GM18511 (cell line): Measurements from ENCODE around the gene CASP12.

Experiments used
- ATAC-seq: cut with Tn5 transposase; IDR thresholded peaks from one replicate; pipeline ENCODE4 v1.9.1; 2021; ENCODE audit warnings: mild to moderate bottlenecking, moderate library complexity; ENCODE audit not compliant: unreplicated experiment

The CASP12 gene

DNA sequence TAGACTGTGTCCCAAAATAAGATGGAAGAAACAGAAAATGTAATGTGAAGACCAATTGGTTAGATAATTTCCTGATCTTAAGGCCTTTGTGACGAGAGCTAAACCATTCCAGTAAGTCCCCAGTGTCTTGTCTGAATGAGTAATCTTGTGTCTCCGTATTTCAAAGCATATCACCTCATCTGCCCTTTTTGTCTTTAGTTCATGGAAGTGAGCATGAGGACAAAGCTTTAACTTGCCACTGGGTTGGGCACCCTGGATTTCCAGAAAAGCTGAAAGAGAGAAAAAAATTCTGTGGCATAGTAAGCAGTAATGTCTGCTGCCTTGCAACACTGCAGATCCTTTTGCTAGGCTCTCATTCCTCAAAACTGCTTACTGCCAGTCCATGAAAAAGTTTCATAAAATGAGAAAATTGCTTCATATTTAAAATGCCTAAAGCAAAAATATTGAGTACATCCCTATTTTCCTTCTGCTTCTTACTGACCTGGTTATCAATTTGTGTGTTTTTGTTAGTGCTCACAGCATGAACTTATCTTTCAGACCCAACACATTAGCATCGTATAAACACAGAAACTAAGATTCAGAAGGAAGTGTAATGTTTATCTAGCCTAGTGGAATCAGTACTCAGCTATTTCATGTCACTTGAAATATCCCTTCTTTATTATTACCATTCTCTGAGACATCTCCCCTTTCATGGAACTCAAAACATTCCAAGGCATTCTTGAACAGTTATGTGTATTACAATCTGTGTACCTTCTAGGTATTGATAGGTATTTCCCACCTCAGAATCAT is 5.3 kb downstream of the CASP12 start:
- ATAC-seq: no peak

DNA sequence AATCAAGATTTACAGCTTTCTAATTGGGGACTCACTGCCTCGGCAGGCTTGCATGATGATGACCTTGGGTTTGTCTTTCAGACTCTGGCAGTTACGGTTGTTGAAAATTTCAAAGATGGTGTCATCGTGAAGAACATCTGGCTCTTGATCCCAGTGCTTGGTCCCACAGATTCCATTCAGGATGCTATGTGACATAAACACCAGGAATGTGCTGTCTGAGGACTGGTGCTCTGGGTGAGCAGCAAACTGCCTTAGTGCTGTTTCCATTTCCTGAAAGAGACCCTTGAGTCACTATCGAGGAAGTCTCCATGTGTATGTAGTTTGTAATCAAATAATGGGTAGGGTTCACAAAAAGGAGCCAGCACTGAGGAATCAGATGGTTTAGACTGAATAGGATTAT is 7.1 kb downstream of the CASP12 start:
- no peak for ATAC-seq

DNA sequence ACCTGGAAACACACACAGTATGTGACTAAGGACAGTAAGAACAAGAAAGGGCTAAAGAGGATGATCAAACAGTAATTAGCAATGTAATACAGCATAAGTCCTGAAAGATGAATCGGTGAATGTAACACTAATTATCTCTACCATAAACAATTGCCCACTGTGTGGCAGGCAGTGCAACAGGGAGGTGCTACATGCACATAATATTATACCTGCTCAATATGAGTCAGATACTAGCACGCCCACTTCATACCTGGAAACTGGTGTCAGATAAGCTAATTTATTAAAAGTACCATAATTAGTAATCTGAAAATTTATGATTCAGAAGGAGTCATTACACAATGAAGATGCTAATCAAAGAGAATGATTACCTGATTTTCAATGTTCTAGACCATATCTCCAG is 14.9 kb downstream of the CASP12 start:
- ATAC-seq: no peak

DNA sequence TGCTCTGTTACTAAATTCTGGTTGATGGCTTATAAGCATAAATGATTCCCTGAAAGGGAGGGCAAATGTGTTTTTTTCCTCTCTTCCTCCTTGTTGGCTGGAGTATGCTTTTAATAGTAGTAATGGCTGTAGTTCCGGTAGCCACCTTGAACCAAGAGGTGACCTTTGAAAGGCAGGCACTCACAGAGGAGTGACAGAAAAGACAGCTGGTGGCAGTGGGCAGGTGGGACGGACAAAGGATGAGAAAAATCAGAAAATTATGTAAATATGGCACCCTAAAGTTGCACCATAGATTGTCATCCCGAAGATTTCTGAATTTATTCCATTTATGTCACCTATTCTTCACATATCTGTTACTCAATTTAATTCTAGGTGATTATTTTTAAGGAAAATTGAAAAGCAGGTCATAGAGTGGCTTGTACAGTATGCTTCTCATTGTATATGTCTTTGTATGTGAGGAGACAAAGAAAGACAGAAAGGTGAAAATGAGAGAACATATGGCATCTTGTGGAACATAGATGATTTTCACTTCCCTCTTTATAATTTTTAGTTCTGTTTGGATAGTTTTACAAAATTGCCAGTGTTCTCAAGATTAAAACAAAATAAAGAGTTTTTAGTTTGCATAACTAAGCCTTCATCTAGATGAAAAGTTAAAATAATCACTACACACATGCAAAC is 17.0 kb downstream of the CASP12 start:
- peak; percentile 75 for ATAC-seq

DNA sequence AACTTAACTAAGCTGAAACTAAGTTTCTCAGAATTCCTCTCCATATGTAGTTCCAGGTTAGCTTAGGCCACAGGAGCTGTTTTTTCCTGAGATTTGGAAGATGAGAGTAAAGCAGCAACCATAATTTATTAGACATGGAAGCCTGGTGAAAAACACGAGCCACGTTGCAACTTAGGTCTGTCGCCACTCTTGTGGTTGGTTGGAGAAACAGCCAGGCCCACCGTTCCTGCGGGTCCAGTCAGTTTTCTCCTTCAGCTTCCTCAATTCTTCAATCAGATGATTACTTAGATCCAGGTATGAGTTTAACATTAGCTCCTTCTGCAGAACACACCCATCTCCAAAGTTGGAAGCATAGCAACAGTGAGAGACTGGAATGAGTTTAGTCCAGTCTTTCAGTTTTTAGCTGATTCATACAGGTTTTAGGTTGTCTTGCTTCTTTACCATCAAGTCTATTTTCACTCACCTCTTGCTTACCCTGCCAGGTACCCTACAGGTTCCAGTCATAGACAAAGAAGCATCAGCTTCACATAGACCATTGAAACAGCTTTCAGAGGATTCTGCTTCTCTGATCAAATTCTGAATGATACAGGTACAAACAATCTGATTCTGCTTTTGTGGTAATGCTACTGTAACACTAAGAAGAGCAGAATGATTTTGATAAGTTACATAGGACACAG is 18.6 kb downstream of the CASP12 start:
- no peak for ATAC-seq

DNA sequence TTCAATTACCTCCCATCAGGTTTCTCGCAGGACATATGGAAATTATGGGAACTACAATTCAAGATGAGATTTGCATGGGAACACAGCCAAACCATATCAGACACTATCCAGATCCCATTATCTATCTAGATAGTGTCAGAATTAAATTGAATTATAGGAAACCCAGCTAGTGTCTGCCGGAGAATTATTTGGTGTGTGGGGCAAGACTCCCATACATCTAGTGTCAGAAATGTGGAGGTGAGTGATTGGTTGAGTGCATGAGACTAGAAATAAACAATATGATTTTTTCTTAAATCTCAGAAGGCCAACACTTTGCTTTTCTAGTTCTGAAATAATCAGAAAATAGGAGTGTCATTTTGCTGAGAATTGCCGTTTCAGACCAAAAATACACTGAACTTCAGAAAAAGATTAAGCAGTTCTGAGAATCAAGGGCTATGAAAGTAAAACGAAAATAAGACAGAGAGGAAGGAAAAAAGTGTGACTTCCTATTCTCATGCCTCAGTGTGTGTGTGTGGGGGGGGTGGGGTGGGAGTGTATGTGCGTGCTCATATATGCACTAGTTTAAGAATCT is 21.3 kb downstream of the CASP12 start:
- peak; percentile 61 for ATAC-seq

DNA sequence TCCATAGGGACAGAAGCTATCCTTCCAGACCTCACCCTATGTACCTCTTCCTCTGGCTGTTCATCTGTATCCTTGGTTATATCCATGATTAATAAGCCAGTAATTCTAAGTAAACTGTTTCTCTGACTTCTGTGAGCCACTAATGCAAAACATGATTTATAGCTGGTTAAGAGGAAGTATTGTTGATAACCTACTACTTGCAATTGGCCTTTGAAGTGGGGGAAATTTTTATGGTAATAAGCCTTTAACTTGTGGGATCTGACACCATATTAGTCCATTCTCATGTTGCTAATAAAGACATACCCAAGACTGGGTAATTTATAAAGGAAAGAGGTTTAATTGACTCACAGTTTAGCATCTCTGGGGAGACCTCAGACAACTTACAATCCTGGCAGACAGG is 21.9 kb downstream of the CASP12 start:
- ATAC-seq: no peak

DNA sequence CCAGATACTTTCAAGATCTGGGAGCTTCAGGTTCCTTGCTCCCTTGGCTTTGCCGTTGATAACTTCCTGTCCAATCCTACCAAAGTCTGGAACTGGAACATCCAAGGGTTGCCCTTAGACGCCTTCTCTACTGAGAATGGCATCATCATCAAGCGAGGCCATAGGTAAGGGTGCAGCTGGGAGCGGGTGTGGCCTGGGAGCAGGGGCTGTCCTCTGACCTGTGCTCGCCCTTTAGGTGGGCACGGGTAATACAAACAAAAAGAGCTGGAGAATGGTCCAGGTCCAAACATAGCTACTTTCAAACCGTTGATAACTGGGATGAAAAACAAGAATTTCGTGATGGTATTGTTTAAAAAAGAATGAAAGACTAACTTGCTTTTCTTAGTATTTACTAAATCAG is 25.0 kb downstream of the CASP12 start:
- no peak for ATAC-seq

DNA sequence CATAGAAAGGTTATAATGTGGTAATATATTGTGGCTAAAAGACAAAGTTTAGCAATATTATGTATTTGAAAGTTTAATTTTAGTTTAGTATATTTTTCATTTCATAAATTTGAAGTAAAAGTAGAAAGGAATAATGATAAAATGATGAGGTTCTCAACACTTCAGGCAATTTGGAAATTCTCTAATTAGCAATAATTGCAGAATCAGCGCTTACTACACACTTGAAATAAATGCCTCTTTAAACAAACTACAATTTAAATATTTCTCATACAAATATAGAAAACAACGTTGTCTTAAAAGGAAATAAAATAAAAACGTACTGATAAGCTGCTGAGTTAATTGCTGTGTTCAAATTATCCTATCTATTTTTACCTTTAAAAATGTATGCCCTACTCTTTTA is 25.9 kb downstream of the CASP12 start:
- no peak for ATAC-seq

DNA sequence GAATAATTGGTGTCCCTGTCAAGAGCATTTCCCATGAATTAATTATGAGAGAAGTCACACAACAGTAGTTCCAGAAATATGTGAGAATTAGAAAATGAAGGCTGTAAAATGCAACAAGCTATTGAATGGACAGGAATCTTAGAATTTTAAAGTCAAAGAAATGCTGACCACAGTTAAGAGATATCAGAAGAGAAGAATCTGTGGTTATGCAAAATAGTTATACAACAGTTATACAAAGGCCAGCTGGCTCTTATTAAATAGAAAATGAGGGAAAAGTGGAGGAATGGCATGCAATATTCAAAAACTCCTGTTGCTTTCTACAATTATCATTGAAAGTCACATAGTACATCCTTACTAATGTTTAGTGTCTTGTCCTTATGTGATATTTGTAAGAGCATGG is 27.4 kb downstream of the CASP12 start:
- ATAC-seq: no peak

DNA sequence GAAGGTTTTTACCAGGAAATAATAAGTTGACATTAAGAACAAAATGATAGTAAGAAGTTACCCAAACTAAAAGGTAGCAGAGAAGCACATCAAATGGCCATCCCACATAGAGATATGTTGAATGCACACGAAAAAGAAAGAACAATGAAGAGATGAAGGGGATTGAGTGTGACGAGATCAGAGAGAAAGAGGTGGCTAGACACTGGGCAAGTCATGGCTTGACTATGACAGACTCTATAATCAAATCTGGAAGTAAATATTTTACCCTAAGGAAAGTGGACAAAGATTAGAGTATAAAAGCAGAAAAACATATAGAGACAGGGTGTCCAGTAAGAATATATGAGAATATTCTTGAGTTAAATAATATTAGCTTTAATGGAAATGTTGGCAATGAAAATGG is 31.4 kb downstream of the CASP12 start:
- no peak for ATAC-seq

DNA sequence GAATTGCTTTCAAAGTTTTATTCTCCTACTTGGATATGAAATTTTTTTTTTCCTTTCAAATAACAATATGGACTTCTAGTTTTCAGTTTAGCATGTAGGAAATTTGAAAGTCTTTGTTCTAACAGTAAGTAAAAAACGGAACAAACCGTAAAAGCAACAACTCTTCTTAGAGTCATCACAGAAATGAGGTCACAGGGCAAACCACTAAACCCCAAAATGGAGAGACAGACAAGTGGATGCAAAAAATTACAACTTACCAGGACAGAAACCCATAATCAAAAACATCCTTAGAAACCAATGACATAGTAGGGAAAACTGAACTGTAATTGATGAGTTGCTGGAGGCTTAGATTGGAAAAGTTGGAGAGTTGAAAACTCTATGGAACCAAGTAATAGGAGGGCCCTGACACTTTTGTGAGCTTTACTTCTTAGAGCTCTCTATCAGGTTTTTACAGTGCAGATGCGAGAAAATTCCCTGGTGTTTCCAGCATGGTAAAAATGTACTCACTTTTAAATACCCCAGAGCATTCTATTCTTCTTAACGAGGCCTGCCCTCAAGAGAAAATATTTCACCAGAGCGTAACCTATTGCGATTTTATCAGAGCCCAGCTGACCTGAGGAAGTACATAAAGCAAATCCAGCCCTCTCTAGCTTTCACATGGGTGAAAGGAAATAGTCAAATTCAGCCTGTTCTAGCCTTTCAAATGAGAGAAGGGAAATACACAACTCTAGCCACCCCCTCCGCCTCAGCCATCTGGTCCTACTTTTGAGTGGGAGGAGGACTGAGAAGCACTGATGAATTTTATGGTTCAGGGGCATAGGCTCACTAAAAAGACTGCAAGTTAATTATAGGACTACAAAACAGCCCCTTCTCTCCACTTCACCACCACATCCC is 39.1 kb downstream of the CASP12 start:
- peak; percentile 89 for ATAC-seq

DNA sequence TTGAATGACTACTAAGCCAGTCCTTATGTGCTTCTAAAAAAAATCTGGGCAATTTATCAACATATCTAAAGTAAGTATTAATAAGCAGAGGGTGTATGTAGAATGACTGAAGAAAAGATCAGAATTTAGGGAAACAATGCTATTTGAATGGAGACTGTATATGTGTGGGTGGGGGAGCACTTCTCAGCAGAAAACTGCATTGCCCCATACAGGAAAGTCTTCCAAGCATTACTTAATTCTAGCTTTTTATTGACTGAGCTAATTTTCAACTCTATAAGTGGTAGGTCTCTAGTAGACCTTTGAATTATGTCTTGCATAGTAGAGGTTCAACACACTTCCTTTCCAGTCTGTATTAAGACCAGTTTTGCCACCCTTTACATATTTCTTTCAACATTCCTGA is 41.7 kb downstream of the CASP12 start:
- no peak for ATAC-seq

DNA sequence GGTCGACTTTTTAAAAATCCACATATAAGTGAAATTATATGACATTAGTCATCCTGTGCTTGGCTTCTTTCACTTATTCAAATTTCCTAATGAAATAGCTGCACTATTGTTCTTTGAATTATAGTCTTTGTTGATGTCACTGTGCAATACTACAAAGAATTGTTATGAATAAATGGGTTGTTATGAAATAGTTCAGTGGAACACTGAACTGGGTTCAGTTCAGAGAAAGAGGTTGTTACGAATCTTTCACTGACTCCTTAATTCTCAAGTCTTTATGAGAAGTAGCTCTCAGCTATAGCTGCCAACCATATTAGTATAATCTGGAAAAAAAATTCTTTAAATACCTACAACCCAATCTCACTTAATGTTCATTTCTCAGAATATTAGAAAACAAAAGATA is 42.3 kb downstream of the CASP12 start:
- ATAC-seq: no peak

DNA sequence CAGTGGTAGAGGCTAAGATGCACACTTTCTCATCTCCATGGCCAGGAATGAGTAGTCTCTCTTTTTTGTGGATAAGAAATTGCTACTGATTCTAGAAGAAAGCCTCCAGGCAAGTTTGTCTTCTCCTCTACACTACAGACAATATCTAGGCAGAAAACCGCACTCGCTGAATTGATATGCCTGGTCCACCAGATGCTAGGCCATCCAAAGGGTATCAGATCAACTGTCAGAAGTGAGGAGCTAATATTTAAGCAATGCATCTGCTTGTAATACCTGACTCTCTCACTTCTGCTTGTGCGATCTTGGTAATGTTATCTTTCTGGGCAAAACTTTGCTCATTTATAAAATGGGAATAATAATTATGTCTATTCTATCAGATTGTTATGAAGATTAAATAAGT is 45.0 kb downstream of the CASP12 start:
- no peak for ATAC-seq

DNA sequence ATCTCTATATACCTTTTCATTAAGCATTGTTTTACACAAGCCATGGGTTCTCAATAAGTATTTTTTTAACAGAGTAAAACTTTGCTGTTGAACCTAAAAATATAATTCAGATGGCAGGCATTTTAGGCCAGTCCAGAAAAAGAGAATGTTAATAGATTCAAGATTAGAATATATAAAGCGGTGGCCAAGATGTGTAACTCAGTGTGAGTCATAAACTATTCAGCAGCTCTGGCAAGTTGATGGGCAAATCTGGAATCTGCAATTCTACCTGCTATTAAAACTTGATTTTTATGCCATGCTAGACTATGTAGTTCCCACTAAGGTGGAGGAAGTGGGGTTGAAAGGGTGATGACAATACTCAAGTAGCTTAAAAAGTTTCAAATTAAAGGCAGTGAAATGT is 45.4 kb downstream of the CASP12 start:
- no peak for ATAC-seq

DNA sequence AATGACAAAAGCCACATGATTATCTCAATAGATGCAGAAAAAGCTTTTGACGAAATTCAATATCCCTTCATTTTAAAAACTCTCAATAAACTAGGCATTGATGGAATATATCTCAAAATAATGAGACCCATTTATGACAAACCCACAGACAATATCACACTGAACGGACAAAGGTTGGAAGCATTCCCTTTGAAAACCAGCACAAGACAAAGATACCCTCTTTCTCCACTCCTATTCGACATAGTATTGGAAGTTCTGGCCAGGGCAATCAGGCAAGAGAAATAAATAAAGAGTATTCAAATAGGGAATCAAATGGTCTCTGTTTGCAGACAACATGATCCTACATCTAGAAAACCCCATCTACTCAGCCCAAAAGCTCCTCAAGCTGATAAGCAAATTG is 52.0 kb downstream of the CASP12 start:
- no peak for ATAC-seq

DNA sequence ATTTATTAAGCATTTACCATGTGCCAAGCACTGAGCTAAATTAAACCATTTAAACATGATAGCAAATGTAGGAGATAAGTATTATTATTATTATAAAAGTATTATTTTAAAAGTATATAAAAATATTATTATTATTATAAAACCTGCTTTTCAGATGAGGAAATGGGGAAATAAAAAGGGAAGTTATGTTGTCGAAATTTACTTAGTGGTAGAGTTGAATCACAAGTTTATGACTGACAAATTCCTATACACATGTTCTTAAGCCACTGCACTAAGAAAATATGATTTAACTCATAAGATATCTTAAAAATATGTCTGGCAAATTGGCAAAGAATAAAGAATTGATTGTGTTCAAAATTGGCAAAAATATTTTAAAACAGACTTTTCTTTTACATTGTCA is 53.8 kb downstream of the CASP12 start:
- no peak for ATAC-seq

DNA sequence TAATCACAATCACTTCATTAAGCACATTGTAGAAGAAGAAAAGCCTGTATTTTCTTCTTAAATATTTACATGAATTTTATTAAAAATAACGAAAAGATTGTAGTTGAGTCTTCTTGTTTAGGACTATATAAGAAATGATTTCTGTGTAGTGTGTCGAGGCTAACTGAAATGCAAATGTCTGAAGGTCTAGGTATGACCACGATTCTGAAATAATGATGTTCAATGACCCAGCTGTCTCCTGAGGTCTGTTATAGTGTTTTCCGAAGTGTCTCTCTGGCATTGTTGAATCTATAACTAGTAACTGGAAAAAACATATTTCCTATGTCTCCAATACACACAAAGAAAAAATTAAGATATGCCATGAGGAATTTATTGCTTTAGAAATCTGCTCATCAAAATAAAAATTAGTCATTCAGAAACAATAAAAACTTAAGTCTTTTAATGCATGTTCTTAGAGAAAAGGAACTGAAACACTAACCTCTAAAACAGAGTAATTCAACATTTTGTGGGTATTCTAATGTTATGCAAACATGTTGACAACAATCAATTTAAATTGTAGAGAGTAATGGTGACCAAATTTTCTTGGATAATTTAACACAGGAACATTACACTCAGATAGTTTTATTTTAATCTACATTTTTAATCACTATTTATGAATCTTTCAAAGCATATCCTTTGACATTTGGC is 55.0 kb downstream of the CASP12 start:
- ATAC-seq: no peak

DNA sequence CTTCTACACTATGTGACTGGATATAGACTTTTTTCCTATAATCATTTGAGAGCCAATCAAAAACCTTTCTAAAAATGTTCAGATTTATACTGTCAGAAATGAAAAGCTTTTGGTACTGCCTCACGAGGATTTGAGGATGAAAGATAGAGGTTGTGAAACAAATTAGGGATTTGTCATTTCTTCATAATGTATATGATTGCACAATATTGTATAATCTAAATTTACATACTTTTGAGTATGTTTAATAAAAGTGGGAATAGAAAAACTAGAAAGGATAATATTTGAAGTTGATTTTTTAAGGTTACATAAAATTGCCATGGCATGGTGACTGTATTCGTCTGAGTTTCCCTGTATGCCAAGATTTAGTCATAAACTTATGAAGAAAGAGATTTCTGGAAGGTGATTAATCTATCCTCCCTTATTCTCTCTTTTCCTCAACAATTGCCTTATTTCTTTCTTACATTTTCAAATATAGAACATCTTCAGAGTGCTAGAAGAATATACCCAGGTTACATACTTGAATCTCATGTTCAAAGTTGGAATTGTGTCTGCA is 56.2 kb downstream of the CASP12 start:
- ATAC-seq: no peak
